T-helper 2 cell treated with Interferon-gamma antibody and Interleukin-4, amounts not matched to agents 5 μg/mL and 100 μg/mL, for 36 hours (primary cell): ENCODE results near the gene FANCM.
"Not testable (repeated sequence)": the region's sequence is repeated elsewhere in the genome, so short reads cannot be mapped to it uniquely, and the experiment has no call there.

Source experiments
- DNase-seq: peaks from one replicate; pipeline ENCODE4 v3.0.0; 2021; ENCODE audit warnings: low spot score
- H3K27ac Mint-ChIP-seq: one replicate; pipeline ENCODE4 v1.8.0; 2021; ENCODE audit warnings: mild to moderate bottlenecking, mixed read lengths
- H3K27me3 Mint-ChIP-seq: one replicate; pipeline ENCODE4 v1.8.0; 2021; ENCODE audit warnings: low read depth, mixed read lengths
- H3K36me3 Mint-ChIP-seq: one replicate; pipeline ENCODE4 v1.8.0; 2021; ENCODE audit warnings: low read depth, mixed read lengths
- H3K4me1 Mint-ChIP-seq: one replicate; pipeline ENCODE4 v1.8.0; 2021; ENCODE audit warnings: low read depth, mixed read lengths
- H3K4me3 Mint-ChIP-seq: one replicate; pipeline ENCODE4 v1.8.0; 2022; ENCODE audit warnings: mild to moderate bottlenecking, moderate library complexity, mixed read lengths
- H3K9me3 Mint-ChIP-seq: one replicate; pipeline ENCODE4 v1.8.0; 2021; ENCODE audit warnings: mixed read lengths

The FANCM gene

DNA sequence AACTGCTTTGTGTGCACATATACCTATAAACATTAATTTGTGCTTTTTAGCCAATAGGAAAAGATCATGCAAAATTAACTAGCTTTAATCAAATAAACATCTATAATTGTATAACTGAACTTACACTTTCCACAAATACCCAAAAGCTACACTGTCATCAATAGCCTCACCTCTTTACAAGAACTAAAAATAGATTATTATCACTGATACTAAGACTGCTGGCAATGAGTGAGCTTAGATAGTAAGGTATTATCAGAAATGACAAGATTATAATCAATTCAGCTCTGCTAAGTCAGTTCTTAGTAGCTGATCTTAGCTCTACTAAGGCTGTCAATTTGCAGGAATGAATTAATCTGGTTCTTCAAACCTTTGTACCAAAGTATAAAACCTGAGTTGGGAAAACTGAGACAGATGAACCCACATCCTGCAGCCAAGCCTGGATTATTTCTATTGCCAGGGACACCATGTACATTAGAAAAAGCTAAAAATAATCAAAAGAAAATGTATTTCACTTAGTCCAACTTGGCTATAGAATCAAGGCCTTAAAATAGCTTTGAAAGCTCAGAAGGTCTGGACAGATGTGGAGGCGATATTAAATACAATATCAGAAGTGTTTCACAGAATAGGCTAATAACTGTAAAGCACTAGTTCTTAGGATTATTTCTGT, 6.6 kb upstream of the FANCM start:
- peaks cover 17% of the 10 kb centered on the region for H3K4me1 Mint-ChIP-seq
- no peak overlapping the region for H3K4me3 Mint-ChIP-seq
- no peak overlapping the region for H3K27ac Mint-ChIP-seq
- DNase-seq: no peak
- H3K9me3 Mint-ChIP-seq: no peaks in the 10 kb centered on the region
- H3K27me3 Mint-ChIP-seq: no peaks in the 10 kb centered on the region
- peaks cover 23% of the 10 kb centered on the region for H3K36me3 Mint-ChIP-seq

DNA sequence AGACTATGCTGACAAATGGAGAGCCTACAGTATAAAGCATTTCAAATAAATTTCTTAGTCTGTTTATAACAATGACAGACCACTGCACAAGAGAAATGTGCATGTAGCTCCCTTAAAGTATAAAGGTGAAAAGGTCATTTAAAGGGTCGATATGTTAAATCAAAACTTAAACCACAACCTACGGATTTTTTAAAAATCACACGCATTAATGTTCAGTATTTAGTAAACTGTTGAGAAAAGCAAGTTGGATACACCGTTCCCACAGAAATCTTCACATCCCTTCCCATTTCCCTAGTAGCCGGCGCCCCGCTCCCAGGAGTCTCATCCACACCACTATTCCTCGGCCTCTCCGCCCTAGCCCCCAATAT, 2.1 kb upstream of the FANCM start:
- H3K27me3 Mint-ChIP-seq: no peaks in the 10 kb centered on the region
- H3K9me3 Mint-ChIP-seq: no peaks in the 10 kb centered on the region
- H3K36me3 Mint-ChIP-seq: peaks cover 4% of the 10 kb centered on the region
- H3K4me1 Mint-ChIP-seq: peaks cover 27% of the 10 kb centered on the region
- H3K27ac Mint-ChIP-seq: peak overlapping the region; percentile 97
- DNase-seq: no peak
- H3K4me3 Mint-ChIP-seq: peak overlapping the region; percentile 100

DNA sequence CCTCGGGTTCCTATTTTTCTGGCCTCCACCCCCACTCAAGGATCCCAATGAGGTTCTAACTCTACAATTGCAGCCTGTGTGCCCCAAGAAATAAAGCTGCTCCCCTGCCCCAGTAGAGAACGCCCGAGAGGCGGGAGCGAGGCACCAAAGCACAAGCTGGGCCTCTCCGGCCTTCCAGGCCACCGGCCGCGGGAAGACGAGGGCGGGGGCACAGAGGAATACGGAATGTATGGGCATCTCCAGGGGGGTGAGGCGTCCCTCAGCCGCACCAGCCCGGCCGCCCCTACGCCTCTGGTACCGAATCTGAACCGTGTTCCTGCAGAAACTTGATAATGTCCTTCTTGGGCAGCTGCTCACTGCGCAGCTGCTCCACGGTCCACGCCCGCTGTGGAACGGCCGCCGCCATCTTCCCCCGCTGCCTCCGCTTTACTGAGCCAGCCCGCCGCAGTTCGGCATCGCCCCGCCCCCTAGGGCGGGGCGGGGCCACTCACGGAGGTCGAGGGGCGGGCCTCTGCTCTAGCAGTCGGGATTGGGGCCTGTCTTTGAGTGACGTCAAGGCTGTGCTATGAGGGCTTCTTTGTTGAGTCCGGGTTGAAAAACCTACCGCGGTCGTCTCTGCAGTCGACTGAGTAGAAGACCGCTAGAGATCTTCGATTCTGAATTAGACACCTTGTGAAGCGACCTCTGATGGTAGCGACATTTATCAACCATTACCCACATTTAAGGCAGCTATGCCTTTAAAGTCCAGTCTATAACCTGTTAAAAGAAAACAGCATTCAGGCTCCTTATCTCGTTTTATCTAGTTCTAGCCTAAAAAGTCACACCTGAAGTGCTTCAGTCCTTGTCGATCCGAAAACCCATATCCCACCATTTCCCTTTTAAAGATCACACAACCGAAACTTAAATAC, 1.4 kb upstream of the FANCM start, which contains the start of gene FKBP3:
TSS of gene FKBP3 (minus strand) at position 431 of the 908 bp plus-strand sequence. CDS start at position 406, 25 bp downstream.
- H3K27me3 Mint-ChIP-seq: no peaks in the 10 kb centered on the region
- DNase-seq: peak; percentile 94
- peaks cover 31% of the 10 kb centered on the region for H3K4me1 Mint-ChIP-seq
- no peaks in the 10 kb centered on the region for H3K9me3 Mint-ChIP-seq
- peak within 1 kb of the TSS; percentile 97 for H3K27ac Mint-ChIP-seq
- peak within 1 kb of the TSS; percentile 100 for H3K4me3 Mint-ChIP-seq
- peaks cover 5% of the 10 kb centered on the region for H3K36me3 Mint-ChIP-seq

DNA sequence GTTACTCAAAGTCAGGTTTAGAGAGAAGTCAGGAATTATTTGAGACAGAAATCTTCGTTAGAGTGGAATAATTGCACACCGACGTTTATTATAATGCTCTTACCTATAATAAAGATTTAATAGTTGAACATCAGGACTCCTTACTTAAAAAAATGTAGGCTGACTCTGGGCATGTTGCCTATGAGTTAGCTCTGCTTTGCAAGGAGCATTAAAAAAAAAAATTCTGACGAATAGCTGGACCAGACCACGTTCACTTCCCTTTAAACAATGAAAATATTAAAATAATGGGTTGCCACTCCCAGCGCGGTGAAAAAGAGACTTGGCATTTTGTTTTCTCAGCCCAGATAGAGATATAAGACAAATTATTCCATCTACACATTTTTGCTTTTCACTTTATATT, 574 bp upstream of the FANCM start:
- DNase-seq: no peak
- Mint-ChIP-seq H3K9me3 (no peaks in the 10 kb centered on the region), H3K27ac (peak overlapping the region; percentile 97), H3K4me3 (peak overlapping the region; percentile 100), H3K27me3 (no peaks in the 10 kb centered on the region), H3K4me1 (peaks cover 29% of the 10 kb centered on the region), H3K36me3 (peaks cover 6% of the 10 kb centered on the region)

GRCh38 chr14:45136399-45136798, 669 bp downstream of the FANCM start:
- Mint-ChIP-seq H3K36me3 (peaks cover 9% of the 10 kb centered on the region), H3K9me3 (no peaks in the 10 kb centered on the region), H3K4me3 (peak overlapping the region; percentile 100), H3K27me3 (no peaks in the 10 kb centered on the region), H3K27ac (peak overlapping the region; percentile 97), H3K4me1 (peaks cover 28% of the 10 kb centered on the region)
- no peak for DNase-seq

- no peak overlapping the region for H3K27ac Mint-ChIP-seq
Measured at GRCh38 chr14:45140661-45141187, 5.0 kb downstream of the FANCM start.

DNA sequence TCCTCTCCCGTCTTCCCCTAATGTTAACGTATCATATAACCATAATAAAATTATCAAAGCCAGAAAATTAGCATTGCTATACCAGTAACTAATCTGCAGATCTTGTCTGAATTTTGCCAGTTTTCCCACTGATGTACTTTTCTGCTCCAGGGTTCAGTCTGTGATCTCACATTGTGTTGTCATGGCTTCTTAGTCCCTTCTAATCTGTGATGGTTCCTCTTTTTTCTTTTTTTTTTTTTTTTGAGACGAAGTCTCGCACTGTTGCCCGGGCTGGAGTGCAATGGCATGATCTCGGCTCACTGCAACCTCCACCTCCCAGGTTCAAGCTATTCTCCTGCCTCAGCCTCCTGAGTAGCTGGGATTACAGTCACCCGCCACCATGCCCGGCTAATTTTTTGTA, 6.4 kb downstream of the FANCM start:
- Mint-ChIP-seq H3K4me1 (peaks cover 19% of the 10 kb centered on the region), H3K36me3 (peaks cover 18% of the 10 kb centered on the region)
- not testable (repeated sequence) for H3K27ac Mint-ChIP-seq, H3K9me3 Mint-ChIP-seq, DNase-seq, H3K4me3 Mint-ChIP-seq, H3K27me3 Mint-ChIP-seq

More at GRCh38 chr14:45140661-45141187, 5.0 kb downstream of the FANCM start:
- Mint-ChIP-seq H3K4me3 (no peak overlapping the region), H3K27me3 (no peaks in the 10 kb centered on the region), H3K36me3 (peaks cover 18% of the 10 kb centered on the region), H3K9me3 (no peaks in the 10 kb centered on the region), H3K4me1 (peaks cover 20% of the 10 kb centered on the region)
- no peak for DNase-seq

GRCh38 chr14:45144658-45145057, 8.9 kb downstream of the FANCM start:
- Mint-ChIP-seq H3K27ac (no peak overlapping the region), H3K4me1 (peaks cover 4% of the 10 kb centered on the region), H3K9me3 (no peaks in the 10 kb centered on the region), H3K27me3 (no peaks in the 10 kb centered on the region), H3K4me3 (no peak overlapping the region), H3K36me3 (peaks cover 20% of the 10 kb centered on the region)
- DNase-seq: no peak

GRCh38 chr14:45145214-45145613, 9.5 kb downstream of the FANCM start:
- H3K27ac Mint-ChIP-seq: no peak overlapping the region
- H3K9me3 Mint-ChIP-seq: no peaks in the 10 kb centered on the region
- no peak overlapping the region for H3K4me3 Mint-ChIP-seq
- no peak for DNase-seq
- H3K4me1 Mint-ChIP-seq: peaks cover 4% of the 10 kb centered on the region
- H3K36me3 Mint-ChIP-seq: peaks cover 20% of the 10 kb centered on the region
- H3K27me3 Mint-ChIP-seq: no peaks in the 10 kb centered on the region

DNA sequence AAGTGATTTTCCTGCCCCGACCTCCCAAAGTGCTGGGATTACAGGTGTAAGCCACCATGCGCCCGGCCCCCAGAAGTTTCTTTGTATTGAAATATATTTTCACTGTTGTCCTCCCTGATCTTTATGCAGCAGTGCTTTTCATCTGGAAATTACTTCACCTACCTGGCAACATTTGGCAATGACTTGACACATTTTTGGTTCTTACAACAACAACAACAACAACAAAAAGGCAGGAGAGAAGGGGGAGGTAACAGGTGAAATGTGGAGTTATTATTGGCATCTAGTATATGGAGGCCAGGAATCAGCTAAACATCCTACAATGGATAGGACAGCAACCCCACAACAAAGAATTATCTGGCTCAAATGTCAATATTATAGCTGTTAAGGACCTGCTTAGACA, 13.9 kb downstream of the FANCM start:
- Mint-ChIP-seq H3K4me3 (no peak overlapping the region), H3K27ac (no peak overlapping the region), H3K9me3 (no peaks in the 10 kb centered on the region), H3K27me3 (no peaks in the 10 kb centered on the region), H3K36me3 (peaks cover 13% of the 10 kb centered on the region), H3K4me1 (no peaks in the 10 kb centered on the region)
- no peak for DNase-seq

DNA sequence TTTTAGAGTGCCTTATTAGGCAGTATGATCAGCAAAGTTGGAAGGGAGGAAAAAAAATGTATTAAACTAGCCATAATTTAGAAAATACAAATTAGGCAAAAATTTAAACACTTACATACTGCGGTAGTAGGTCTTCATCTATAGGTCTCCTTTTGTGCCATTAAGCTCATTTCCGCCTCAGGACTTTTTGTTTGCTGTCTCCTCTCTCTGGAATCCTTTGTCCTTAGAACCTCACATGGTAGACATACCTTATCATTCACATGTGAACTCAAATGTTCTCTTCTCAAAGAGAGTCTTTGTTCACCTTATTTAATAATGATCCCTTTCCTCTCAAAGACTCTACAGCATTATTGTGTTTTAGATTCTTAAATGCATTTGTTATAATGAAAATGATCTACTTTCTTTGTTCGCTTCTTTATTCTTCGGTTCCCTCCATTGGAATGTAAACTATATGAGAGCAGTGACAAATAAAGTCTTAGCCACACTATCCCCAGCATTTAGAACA, 14.7 kb downstream of the FANCM start:
- H3K27me3 Mint-ChIP-seq: no peaks in the 10 kb centered on the region
- H3K36me3 Mint-ChIP-seq: peaks cover 7% of the 10 kb centered on the region
- no peak for DNase-seq
- no peak overlapping the region for H3K4me3 Mint-ChIP-seq
- no peaks in the 10 kb centered on the region for H3K9me3 Mint-ChIP-seq
- no peak overlapping the region for H3K27ac Mint-ChIP-seq
- peaks cover 2% of the 10 kb centered on the region for H3K4me1 Mint-ChIP-seq

DNA sequence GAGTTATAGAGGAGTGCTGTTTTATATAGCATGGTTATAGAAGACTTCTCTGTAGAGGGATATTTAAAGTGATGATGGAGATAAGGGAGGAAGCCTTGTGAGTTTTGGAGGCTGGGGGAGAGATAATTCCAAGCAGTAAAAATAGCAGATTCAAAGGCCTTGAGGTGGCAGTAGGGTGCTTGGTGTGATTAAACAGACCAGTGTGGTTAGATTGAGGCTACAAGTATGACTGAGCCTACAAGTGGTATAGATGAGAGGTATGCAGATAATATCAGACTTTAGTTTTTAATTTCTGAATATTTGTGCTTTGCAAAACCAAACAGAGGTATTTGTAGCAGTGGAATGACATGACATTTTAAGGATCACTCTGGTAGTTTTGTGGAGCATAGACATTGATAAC, 20.3 kb downstream of the FANCM start:
- no peaks in the 10 kb centered on the region for H3K27me3 Mint-ChIP-seq
- no peak overlapping the region for H3K27ac Mint-ChIP-seq
- no peaks in the 10 kb centered on the region for H3K9me3 Mint-ChIP-seq
- H3K4me1 Mint-ChIP-seq: peaks cover 11% of the 10 kb centered on the region
- peaks cover 16% of the 10 kb centered on the region for H3K36me3 Mint-ChIP-seq
- H3K4me3 Mint-ChIP-seq: no peak overlapping the region
- DNase-seq: peak; percentile 21

- Mint-ChIP-seq H3K36me3 (peaks cover 11% of the 10 kb centered on the region), H3K27ac (no peak overlapping the region), H3K9me3 (no peaks in the 10 kb centered on the region), H3K4me3 (no peak overlapping the region), H3K4me1 (no peaks in the 10 kb centered on the region), H3K27me3 (no peaks in the 10 kb centered on the region)
- DNase-seq: no peak
Measured at GRCh38 chr14:45169906-45170305, 34.2 kb downstream of the FANCM start.

- H3K27me3 Mint-ChIP-seq: no peaks in the 10 kb centered on the region
- H3K27ac Mint-ChIP-seq: no peak overlapping the region
- H3K36me3 Mint-ChIP-seq: peaks cover 11% of the 10 kb centered on the region
- H3K9me3 Mint-ChIP-seq: no peaks in the 10 kb centered on the region
- H3K4me3 Mint-ChIP-seq: no peak overlapping the region
- DNase-seq: no peak
- H3K4me1 Mint-ChIP-seq: no peaks in the 10 kb centered on the region
Measured at GRCh38 chr14:45177076-45177475, 41.3 kb downstream of the FANCM start.
